ENCODE results near the gene ERC1.
"Not testable (repeated sequence)": the region's sequence is repeated elsewhere in the genome, so short reads cannot be mapped to it uniquely, and the experiment has no call there.

The ERC1 gene

GRCh38 chr12:1203735-1204019, 212.7 kb downstream of the ERC1 start:
- H3K36me3 ChIP-seq (ENCODE audit: control insufficient read depth, insufficient read depth, low read length): no peaks in the 10 kb centered on the region
- H3K4me1 ChIP-seq (ENCODE audit: control insufficient read depth, insufficient read depth, low read length): peaks cover 19% of the 10 kb centered on the region
- H3K9ac ChIP-seq (ENCODE audit: low read depth, low read length): no peak overlapping the region
- no peaks in the 10 kb centered on the region for H3K9me3 ChIP-seq (ENCODE audit: control insufficient read depth, insufficient read depth, low read length)
- H3K27me3 ChIP-seq (ENCODE audit: control insufficient read depth, insufficient read depth, low read length): no peaks in the 10 kb centered on the region
- H3K4me3 ChIP-seq (ENCODE audit: low read depth, low read length): no peak overlapping the region

DNA sequence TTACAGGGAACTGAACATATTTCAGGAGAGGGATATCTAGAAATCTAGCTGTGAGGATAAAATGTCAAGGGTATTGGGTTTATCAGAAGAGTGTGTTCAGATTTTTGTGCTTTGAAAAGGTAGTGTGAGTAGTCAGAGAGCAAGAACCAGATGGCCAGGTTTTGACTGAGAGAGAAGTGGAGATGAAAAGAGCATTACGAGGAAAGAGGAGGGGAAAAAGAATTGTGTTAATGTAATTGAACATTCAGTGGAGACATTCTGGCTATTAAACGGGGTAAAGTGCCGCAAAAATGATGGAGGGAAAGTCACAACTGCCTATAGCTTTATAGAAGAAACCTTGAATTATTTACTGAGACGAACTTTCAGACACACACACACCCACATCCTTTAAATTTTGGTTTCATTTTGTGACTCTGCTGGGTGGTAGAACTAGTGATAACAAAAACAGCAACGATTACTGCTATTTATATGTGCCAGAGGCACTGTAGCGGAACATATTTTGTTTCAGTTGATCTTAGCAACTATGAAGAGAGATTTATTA, 213.6 kb downstream of the ERC1 start:
- no peak overlapping the region for H3K9ac ChIP-seq (ENCODE audit: low read depth, low read length)
- no peaks in the 10 kb centered on the region for H3K36me3 ChIP-seq (ENCODE audit: control insufficient read depth, insufficient read depth, low read length)
- no peaks in the 10 kb centered on the region for H3K27me3 ChIP-seq (ENCODE audit: control insufficient read depth, insufficient read depth, low read length)
- H3K9me3 ChIP-seq (ENCODE audit: control insufficient read depth, insufficient read depth, low read length): no peaks in the 10 kb centered on the region
- peaks cover 19% of the 10 kb centered on the region for H3K4me1 ChIP-seq (ENCODE audit: control insufficient read depth, insufficient read depth, low read length)
- H3K4me3 ChIP-seq (ENCODE audit: low read depth, low read length): no peak overlapping the region

DNA sequence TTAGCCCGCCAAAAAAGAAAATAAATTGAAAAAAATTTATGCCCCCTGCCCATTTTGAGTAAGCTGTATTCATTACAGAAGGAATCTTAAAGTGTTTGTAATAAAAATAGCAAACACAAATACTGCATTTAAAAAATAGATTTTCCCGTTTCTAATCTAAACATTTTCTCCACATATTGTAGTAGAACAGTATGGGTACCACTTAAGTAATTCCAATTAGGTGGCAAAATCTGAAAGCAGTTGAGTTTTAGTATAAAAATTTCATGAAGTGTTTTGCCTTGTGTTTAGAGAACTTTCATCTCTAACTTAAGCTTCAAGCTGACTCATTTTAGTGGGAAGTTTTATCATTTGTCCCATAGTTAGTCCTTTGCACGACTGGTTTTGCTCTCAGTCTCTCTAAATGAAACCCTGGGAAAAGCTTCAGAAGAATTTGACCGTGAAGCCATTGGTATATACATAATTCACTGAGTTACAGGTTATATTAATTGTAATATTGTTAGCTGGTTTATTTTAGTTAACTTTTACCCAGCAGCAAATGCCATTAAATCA, 214.6 kb downstream of the ERC1 start:
- H3K36me3 ChIP-seq (ENCODE audit: control insufficient read depth, insufficient read depth, low read length): no peaks in the 10 kb centered on the region
- peaks cover 19% of the 10 kb centered on the region for H3K4me1 ChIP-seq (ENCODE audit: control insufficient read depth, insufficient read depth, low read length)
- no peak overlapping the region for H3K4me3 ChIP-seq (ENCODE audit: low read depth, low read length)
- no peak overlapping the region for H3K9ac ChIP-seq (ENCODE audit: low read depth, low read length)
- no peaks in the 10 kb centered on the region for H3K9me3 ChIP-seq (ENCODE audit: control insufficient read depth, insufficient read depth, low read length)
- no peaks in the 10 kb centered on the region for H3K27me3 ChIP-seq (ENCODE audit: control insufficient read depth, insufficient read depth, low read length)

DNA sequence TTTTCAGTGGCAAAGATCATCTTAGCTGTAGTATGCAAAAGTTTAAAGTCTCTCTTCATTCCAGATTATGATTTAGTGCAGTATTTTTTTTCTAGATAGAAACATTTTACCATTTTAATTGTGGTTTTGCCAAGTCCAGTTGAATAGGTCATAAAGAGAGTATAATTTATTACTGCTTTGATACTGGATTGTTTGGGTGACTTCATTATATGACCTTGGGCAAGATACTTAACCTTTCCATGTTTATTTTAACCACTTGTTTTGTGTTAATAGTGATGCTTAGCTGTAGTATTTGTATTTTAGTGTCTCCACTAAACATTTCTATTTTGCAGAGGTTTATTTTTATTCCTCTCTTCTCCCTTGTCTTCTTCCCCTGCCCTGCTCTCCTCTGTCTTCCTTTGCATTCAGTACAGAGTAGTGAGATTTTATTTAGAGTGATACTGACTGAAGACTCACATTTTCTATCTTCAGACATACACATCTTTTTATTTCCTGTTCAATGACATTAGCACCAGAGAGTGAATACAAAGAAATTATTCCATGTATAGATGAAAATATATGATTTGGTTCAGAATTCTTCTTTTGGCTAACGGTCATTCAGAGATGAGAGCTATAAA, 215.2 kb downstream of the ERC1 start:
- H3K4me1 ChIP-seq (ENCODE audit: control insufficient read depth, insufficient read depth, low read length): peaks cover 19% of the 10 kb centered on the region
- no peaks in the 10 kb centered on the region for H3K27me3 ChIP-seq (ENCODE audit: control insufficient read depth, insufficient read depth, low read length)
- H3K4me3 ChIP-seq (ENCODE audit: low read depth, low read length): no peak overlapping the region
- no peaks in the 10 kb centered on the region for H3K9me3 ChIP-seq (ENCODE audit: control insufficient read depth, insufficient read depth, low read length)
- H3K36me3 ChIP-seq (ENCODE audit: control insufficient read depth, insufficient read depth, low read length): no peaks in the 10 kb centered on the region
- no peak overlapping the region for H3K9ac ChIP-seq (ENCODE audit: low read depth, low read length)

DNA sequence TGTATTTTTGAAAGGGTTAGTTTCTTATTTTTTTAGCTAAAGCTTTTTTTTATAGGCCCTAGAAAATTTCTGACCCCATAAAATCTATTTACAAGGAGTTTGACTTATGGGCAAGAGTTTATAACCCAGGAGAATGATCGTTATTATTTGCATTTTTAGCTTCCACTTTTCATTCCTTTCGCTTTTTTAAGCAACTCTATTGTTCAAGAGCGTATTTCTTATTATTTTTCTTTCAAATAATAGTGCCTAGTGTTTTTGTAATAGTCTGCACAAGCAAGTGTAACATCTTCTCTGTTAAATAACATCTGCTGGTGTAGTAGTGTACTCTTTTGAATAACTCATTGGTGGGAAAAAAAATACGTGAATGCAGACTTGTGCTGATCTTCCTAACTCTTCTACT, 216.3 kb downstream of the ERC1 start:
- no peaks in the 10 kb centered on the region for H3K27me3 ChIP-seq (ENCODE audit: control insufficient read depth, insufficient read depth, low read length)
- no peak overlapping the region for H3K4me3 ChIP-seq (ENCODE audit: low read depth, low read length)
- no peaks in the 10 kb centered on the region for H3K36me3 ChIP-seq (ENCODE audit: control insufficient read depth, insufficient read depth, low read length)
- H3K4me1 ChIP-seq (ENCODE audit: control insufficient read depth, insufficient read depth, low read length): peaks cover 21% of the 10 kb centered on the region
- no peaks in the 10 kb centered on the region for H3K9me3 ChIP-seq (ENCODE audit: control insufficient read depth, insufficient read depth, low read length)
- H3K9ac ChIP-seq (ENCODE audit: low read depth, low read length): no peak overlapping the region

DNA sequence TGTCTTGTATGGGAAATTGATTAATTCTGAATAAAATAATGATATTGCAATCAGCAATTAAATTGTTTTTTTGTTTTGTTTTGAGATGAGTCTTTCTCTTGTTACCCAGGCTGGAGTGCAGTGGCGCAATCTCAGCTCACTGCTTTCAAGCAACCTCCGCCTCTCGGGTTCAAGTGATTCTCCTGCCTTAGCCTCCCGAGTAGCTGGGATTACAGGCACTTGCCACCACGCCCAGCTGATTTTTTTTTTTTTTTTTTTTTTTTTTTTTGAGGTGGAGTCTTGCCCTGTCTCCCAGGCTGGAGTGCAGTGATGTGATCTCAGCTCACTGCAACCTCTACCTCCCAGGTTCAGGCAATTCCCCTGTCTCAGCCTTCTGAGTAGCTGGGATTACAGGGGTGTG, 217.7 kb downstream of the ERC1 start:
- H3K4me3 ChIP-seq (ENCODE audit: low read depth, low read length); H3K9ac ChIP-seq (ENCODE audit: low read depth, low read length); H3K9me3 ChIP-seq (ENCODE audit: control insufficient read depth, insufficient read depth, low read length); H3K27me3 ChIP-seq (ENCODE audit: control insufficient read depth, insufficient read depth, low read length); H3K36me3 ChIP-seq (ENCODE audit: control insufficient read depth, insufficient read depth, low read length): not testable (repeated sequence)
- peaks cover 17% of the 10 kb centered on the region for H3K4me1 ChIP-seq (ENCODE audit: control insufficient read depth, insufficient read depth, low read length)

DNA sequence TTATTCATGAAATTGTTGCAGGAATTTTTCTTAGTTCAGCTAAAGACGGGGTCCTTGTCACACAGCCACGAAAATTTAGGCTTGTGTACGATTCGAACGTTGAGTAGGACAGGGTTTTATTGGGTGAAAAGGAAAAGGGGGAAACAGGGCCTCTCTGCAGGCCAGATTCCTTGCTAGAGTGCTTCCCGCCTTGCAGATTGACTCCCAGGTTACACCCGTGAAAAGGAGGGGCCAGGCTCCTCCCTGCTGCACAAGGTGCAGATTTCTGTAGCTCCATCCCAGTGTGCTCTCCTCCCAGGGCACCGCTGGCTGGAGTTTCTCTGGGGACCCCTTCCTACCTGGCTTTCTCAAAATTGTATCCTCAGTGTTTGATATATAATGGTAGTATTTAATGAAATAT, 221.5 kb downstream of the ERC1 start:
- peaks cover 7% of the 10 kb centered on the region for H3K4me1 ChIP-seq (ENCODE audit: control insufficient read depth, insufficient read depth, low read length)
- H3K9me3 ChIP-seq (ENCODE audit: control insufficient read depth, insufficient read depth, low read length): no peaks in the 10 kb centered on the region
- H3K9ac ChIP-seq (ENCODE audit: low read depth, low read length): no peak overlapping the region
- no peaks in the 10 kb centered on the region for H3K36me3 ChIP-seq (ENCODE audit: control insufficient read depth, insufficient read depth, low read length)
- no peaks in the 10 kb centered on the region for H3K27me3 ChIP-seq (ENCODE audit: control insufficient read depth, insufficient read depth, low read length)
- no peak overlapping the region for H3K4me3 ChIP-seq (ENCODE audit: low read depth, low read length)

DNA sequence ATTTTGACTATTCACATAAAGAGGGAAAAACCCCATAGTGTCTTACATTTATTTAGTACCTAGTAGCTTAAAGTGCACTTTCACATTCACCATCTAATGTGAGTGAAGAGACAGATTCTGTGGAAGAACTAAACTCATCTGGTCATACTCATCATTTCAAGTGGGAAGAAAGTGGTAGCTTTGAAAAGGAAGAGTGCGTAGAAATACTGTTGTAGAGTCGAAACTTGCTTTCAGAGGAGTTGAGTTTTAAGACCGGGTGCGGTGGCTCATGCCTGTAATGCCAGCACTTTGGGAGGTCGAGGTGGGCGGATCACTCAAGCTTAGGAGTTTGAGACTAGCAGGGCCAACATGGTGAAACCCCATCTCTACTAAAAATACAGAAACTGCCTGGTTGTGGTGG, 222.2 kb downstream of the ERC1 start:
- H3K9me3 ChIP-seq (ENCODE audit: control insufficient read depth, insufficient read depth, low read length): no peaks in the 10 kb centered on the region
- peaks cover 7% of the 10 kb centered on the region for H3K4me1 ChIP-seq (ENCODE audit: control insufficient read depth, insufficient read depth, low read length)
- H3K4me3 ChIP-seq (ENCODE audit: low read depth, low read length): no peak overlapping the region
- H3K36me3 ChIP-seq (ENCODE audit: control insufficient read depth, insufficient read depth, low read length): no peaks in the 10 kb centered on the region
- H3K27me3 ChIP-seq (ENCODE audit: control insufficient read depth, insufficient read depth, low read length): no peaks in the 10 kb centered on the region
- H3K9ac ChIP-seq (ENCODE audit: low read depth, low read length): no peak overlapping the region

DNA sequence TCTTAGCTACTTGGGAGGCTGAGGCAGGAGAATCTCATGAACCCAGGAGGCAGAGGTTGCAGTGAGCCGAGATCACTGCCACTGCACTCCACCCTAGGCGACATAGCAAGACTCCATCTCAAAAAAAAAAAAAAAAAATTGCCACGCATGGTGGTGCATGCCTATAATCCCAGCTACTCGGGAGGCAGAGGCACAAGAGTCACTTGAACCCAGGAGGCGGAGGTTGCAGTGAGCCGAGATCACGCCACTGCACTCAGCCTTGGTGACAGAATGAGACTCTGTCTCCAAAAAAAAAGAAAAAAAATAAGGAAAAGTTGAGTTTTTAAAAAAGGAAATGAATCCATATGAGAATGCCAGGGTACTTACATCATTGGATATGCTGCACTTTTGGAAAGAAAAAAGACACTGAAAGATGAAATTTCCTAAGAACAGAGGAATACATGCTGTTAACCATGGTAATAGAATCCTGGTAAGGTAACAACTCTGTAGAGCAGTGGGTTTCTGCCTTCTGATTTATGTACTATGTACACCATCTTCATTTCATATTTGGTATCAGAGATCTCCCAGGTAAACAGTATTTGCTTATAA, 222.7 kb downstream of the ERC1 start:
- Histone ChIP-seq H3K27me3 (ENCODE audit: control insufficient read depth, insufficient read depth, low read length) (no peaks in the 10 kb centered on the region), H3K9me3 (ENCODE audit: control insufficient read depth, insufficient read depth, low read length) (no peaks in the 10 kb centered on the region), H3K4me1 (ENCODE audit: control insufficient read depth, insufficient read depth, low read length) (peaks cover 7% of the 10 kb centered on the region), H3K9ac (ENCODE audit: low read depth, low read length) (no peak overlapping the region), H3K4me3 (ENCODE audit: low read depth, low read length) (no peak overlapping the region), H3K36me3 (ENCODE audit: control insufficient read depth, insufficient read depth, low read length) (no peaks in the 10 kb centered on the region)

- Histone ChIP-seq H3K9me3 (ENCODE audit: control insufficient read depth, insufficient read depth, low read length) (no peaks in the 10 kb centered on the region), H3K27me3 (ENCODE audit: control insufficient read depth, insufficient read depth, low read length) (no peaks in the 10 kb centered on the region), H3K4me3 (ENCODE audit: low read depth, low read length) (no peak overlapping the region), H3K36me3 (ENCODE audit: control insufficient read depth, insufficient read depth, low read length) (no peaks in the 10 kb centered on the region), H3K4me1 (ENCODE audit: control insufficient read depth, insufficient read depth, low read length) (peaks cover 7% of the 10 kb centered on the region), H3K9ac (ENCODE audit: low read depth, low read length) (no peak overlapping the region)
Measured at GRCh38 chr12:1216560-1216959, 225.5 kb downstream of the ERC1 start.

- Histone ChIP-seq H3K27me3 (ENCODE audit: control insufficient read depth, insufficient read depth, low read length) (no peaks in the 10 kb centered on the region), H3K4me3 (ENCODE audit: low read depth, low read length) (no peak overlapping the region), H3K4me1 (ENCODE audit: control insufficient read depth, insufficient read depth, low read length) (peaks cover 4% of the 10 kb centered on the region), H3K9ac (ENCODE audit: low read depth, low read length) (no peak overlapping the region), H3K36me3 (ENCODE audit: control insufficient read depth, insufficient read depth, low read length) (no peaks in the 10 kb centered on the region), H3K9me3 (ENCODE audit: control insufficient read depth, insufficient read depth, low read length) (no peaks in the 10 kb centered on the region)
Measured at GRCh38 chr12:1217191-1217949, 226.3 kb downstream of the ERC1 start.

DNA sequence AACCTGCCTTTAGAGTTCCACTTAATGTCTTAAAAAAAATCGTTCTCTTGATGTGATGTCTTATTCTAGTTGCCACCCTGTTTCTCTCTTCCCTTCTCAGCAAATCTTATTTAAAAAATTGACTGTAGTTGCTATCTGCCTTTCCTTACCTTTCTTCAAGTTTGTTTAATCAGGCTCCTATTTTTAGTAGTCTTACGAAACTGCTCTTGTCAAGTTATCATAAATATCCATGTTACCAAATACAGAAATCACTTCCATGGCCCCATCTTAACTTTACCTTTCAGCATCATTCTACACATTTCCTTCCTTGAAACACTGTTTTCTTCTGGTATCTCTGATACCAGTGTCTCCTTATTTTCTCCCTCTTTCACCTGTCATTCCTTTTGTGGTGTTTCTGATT, 227.3 kb downstream of the ERC1 start:
- no peak overlapping the region for H3K9ac ChIP-seq (ENCODE audit: low read depth, low read length)
- no peaks in the 10 kb centered on the region for H3K9me3 ChIP-seq (ENCODE audit: control insufficient read depth, insufficient read depth, low read length)
- no peak overlapping the region for H3K4me3 ChIP-seq (ENCODE audit: low read depth, low read length)
- H3K27me3 ChIP-seq (ENCODE audit: control insufficient read depth, insufficient read depth, low read length): no peaks in the 10 kb centered on the region
- H3K36me3 ChIP-seq (ENCODE audit: control insufficient read depth, insufficient read depth, low read length): no peaks in the 10 kb centered on the region
- peaks cover 3% of the 10 kb centered on the region for H3K4me1 ChIP-seq (ENCODE audit: control insufficient read depth, insufficient read depth, low read length)

Data from iPS-15b (cell line).